HCT116 (cell line): ENCODE data around the gene FOSB. TPM values are rescaled to one million over a fixed set of nuclear protein-coding genes. Genes with fewer than 3 reads are reported as not detected.

Experiments used
- ATAC-seq: fragments of 200-7000 bp; cut with Tn5 transposase; 2 replicates; pipeline ENCODE4 v1.9.1; 2020; ENCODE audit warnings: mild to moderate bottlenecking, moderate library complexity
- BruUV-seq: library from RNA; stranded (reverse); fragments of 400-500 nt; replicated peaks from 2 replicates; lab custom pipeline; 2021; lab: Mats Ljungman, UMichigan
- CTCF ChIA-PET: fragments of 300-600 bp; sonication (Branson Sonifier 250); formaldehyde crosslinking; loops from one replicate; lab custom pipeline; 2021; ENCODE audit warnings: antibody characterized with exemption; lab: Charles Lee
- POLR2A ChIA-PET: fragments of 300-600, 350-600 bp; sonication (Branson Sonifier 250); formaldehyde crosslinking; loops from one replicate; lab custom pipeline; 2021; ENCODE audit warnings: antibody characterized with exemption; lab: Charles Lee
- RAD21 ChIA-PET, 2 experiments: fragments of 300-600 bp; sonication (Branson Sonifier 250); formaldehyde crosslinking; loops; one replicate each; lab custom pipeline; 2023; ENCODE audit warnings: low total read pairs in 2 of 2; ENCODE audit not compliant: uncharacterized antibody in 2 of 2, unreplicated experiment in 2 of 2, low non-redundant PET in 1 of 2; lab: Charles Lee
- DNase-seq: peaks from one replicate; pipeline ENCODE4 v3.0.0-alpha.2; 2010; ENCODE audit warnings: low read depth, low spot score
- H2AFZ ChIP-seq: fragments of 200-600 bp; shearing (Covaris generic), sonication (generic); 2 replicates; pipeline ENCODE4 v1.6.1; 2017; ENCODE audit warnings: low read depth, mixed run types, mixed read lengths, antibody characterized with exemption, low read length; ENCODE audit not compliant: poor library complexity, severe bottlenecking
- H3K27ac ChIP-seq: 2 replicates; pipeline ENCODE4 v1.5.1; 2012; ENCODE audit warnings: low read depth, low read length
- H3K27me3 ChIP-seq: fragments of 200-600 bp; sonication (generic); 2 replicates; pipeline ENCODE4 v1.6.1; 2016; ENCODE audit warnings: mixed run types, low read length, mixed read lengths; ENCODE audit not compliant: insufficient read depth
- H3K36me3 ChIP-seq, 2 experiments: fragments of 200-500 bp in 1 of 2; fragments of 200-600 bp in 1 of 2; sonication (Bioruptor generic) in 1 of 2; sonication (generic) in 1 of 2; 2 replicates each; pipeline versions ENCODE4 v1.5.1 to v1.6.1; 2014 to 2016; ENCODE audit warnings: low read length in 2 of 2, inconsistent platforms in 1 of 2, mixed read lengths in 1 of 2, mixed run types in 1 of 2; ENCODE audit not compliant: insufficient read depth in 2 of 2, control insufficient read depth in 1 of 2
- H3K4me1 ChIP-seq, 2 experiments: fragments of 200-600 bp in 1 of 2; sonication (generic) in 1 of 2; 2 replicates each; pipeline versions ENCODE4 v1.5.1 to v1.6.1; 2012 to 2017; ENCODE audit warnings: low read length in 2 of 2, inconsistent platforms in 1 of 2, mild to moderate bottlenecking in 1 of 2, mixed read lengths in 1 of 2, mixed run types in 1 of 2, moderate library complexity in 1 of 2; ENCODE audit not compliant: insufficient read depth in 2 of 2, control insufficient read depth in 1 of 2
- H3K4me2 ChIP-seq: fragments of 200-600 bp; sonication (generic); 2 replicates; pipeline ENCODE4 v1.6.1; 2017; ENCODE audit warnings: mixed run types, low read length, mixed read lengths
- H3K4me3 ChIP-seq, 2 experiments: fragments of 200-600 bp in 1 of 2; sonication (generic) in 1 of 2; replicated peaks in 1 of 2; 2 replicates each; pipeline ENCODE4 v1.5.1; 2011 to 2016; ENCODE audit warnings: low read length in 2 of 2, control low read depth in 1 of 2, low read depth in 1 of 2, mild to moderate bottlenecking in 1 of 2, mixed read lengths in 1 of 2, mixed run types in 1 of 2
- H3K79me2 ChIP-seq: fragments of 200-600 bp; sonication (generic); 2 replicates; pipeline ENCODE4 v1.6.1; 2017; ENCODE audit warnings: mild to moderate bottlenecking, mixed run types, low read length, moderate library complexity, mixed read lengths; ENCODE audit not compliant: insufficient read depth
- H3K9ac ChIP-seq: fragments of 200-600 bp; sonication (generic); 2 replicates; pipeline ENCODE4 v1.6.1; 2016; ENCODE audit warnings: low read length, mixed read lengths
- H3K9me2 ChIP-seq: fragments of 200-600 bp; sonication (generic), shearing (Covaris generic); 2 replicates; pipeline ENCODE4 v1.6.1; 2017; ENCODE audit warnings: mixed run types, mild to moderate bottlenecking, moderate library complexity; ENCODE audit not compliant: insufficient read depth
- H3K9me3 ChIP-seq, 2 experiments: fragments of 200-500 bp in 1 of 2; fragments of 200-600 bp in 1 of 2; sonication (Bioruptor generic) in 1 of 2; sonication (generic) in 1 of 2; 2 replicates each; pipeline ENCODE4 v1.6.1; 2014 to 2017; ENCODE audit warnings: low read length in 2 of 2, mixed read lengths in 2 of 2, inconsistent platforms in 1 of 2, low read depth in 1 of 2, mild to moderate bottlenecking in 1 of 2, mixed run types in 1 of 2, moderate library complexity in 1 of 2; ENCODE audit not compliant: control insufficient read depth in 1 of 2, insufficient read depth in 1 of 2
- H4K20me1 ChIP-seq: fragments of 200-600 bp; sonication (generic), shearing (Covaris generic); 2 replicates; pipeline ENCODE4 v1.6.1; 2017; ENCODE audit warnings: mixed run types, mild to moderate bottlenecking, moderate library complexity; ENCODE audit not compliant: insufficient read depth
- EGR1 ChIP-seq: IDR thresholded peaks from 2 replicates; pipeline ENCODE4 v1.6.1; 2012; ENCODE audit warnings: low read depth
- ELF1 ChIP-seq: IDR thresholded peaks from 2 replicates; pipeline ENCODE4 v1.6.1; 2012; ENCODE audit warnings: low read depth, borderline replicate concordance
- EZH2 ChIP-seq: fragments of 200-600 bp; sonication (generic); IDR thresholded peaks from 2 replicates; pipeline ENCODE4 v1.6.1; 2017; ENCODE audit warnings: antibody characterized with exemption, mixed run types
- RAD21 ChIP-seq: IDR thresholded peaks from 2 replicates; pipeline ENCODE4 v1.6.1; 2012; ENCODE audit warnings: low read depth, mild to moderate bottlenecking
- REST ChIP-seq: IDR thresholded peaks from 2 replicates; pipeline ENCODE4 v1.6.1; 2012; ENCODE audit warnings: low read depth
- YY1 ChIP-seq: IDR thresholded peaks from 2 replicates; pipeline ENCODE4 v1.6.1; 2011; ENCODE audit warnings: low read length, low read depth, moderate library complexity, mild to moderate bottlenecking; ENCODE audit not compliant: insufficient replicate concordance; ENCODE audit errors: extremely low read depth
- ZFX ChIP-seq: fragments of 450-650 bp; IDR thresholded peaks from 2 replicates; pipeline ENCODE4 v1.6.1; 2017
- intact Hi-C: fragments of 100-400 bp; cut with micrococcal nuclease; formaldehyde crosslinking; loops from 2 replicates; pipeline ENCODE4 v1.10.0; 2022
- total RNA-seq: library from RNA; stranded (reverse); gene quantifications from one replicate; pipeline ENCODE4 v1.2.1, GENCODE V29; 2021; ENCODE audit not compliant: unreplicated experiment

The FOSB gene
- total RNA-seq, 1 experiment from 2014 or later, result 12.6 TPM

GRCh38 chr19:45444318-45445041 is 23.3 kb upstream of the FOSB start:
- H3K4me1 ChIP-seq, result peaks cover 42 to 65% of the 10 kb centered on the region in 2 experiments
- H2AFZ ChIP-seq, result no peak overlapping the region
- peak overlapping the region; percentile 70 for H3K9ac ChIP-seq
- no peaks in the 10 kb centered on the region for H3K27me3 ChIP-seq
- intact Hi-C loops, result no loop called here
- ChIA-PET POLR2A (no interaction called here), CTCF (interaction anchor here (1.0 kb wide), 1 partner anchor 35 kb away, joined by 3 read pairs; no protein-coding TSS in a partner anchor), RAD21 (no interaction called here)
- no peaks in the 10 kb centered on the region for H3K9me3 ChIP-seq
- no peaks in the 10 kb centered on the region for H3K79me2 ChIP-seq
- BruUV-seq, result TSS peak; percentile 28
- no peaks in the 10 kb centered on the region for H4K20me1 ChIP-seq
- peak overlapping the region; percentile 75 for H3K4me2 ChIP-seq
- H3K36me3 ChIP-seq, result no peaks in the 10 kb centered on the region
- H3K4me3 ChIP-seq, result peak overlapping the region in 1 of 2 experiments; percentile 48; a peak in 1 of 4 replicates
- TF ChIP-seq EGR1 (no peak), REST (no peak), YY1 (no peak), RAD21 (no peak), EZH2 (no peak), ZFX (0 out of 2 replicates have a peak, but pooled peaks have one; percentile 10), ELF1 (no peak)
- H3K27ac ChIP-seq, result peak overlapping the region; percentile 27
- ATAC-seq (peak; percentile 17), DNase-seq (no peak)
- no peaks in the 10 kb centered on the region for H3K9me2 ChIP-seq
